HK-2 (cell line): ENCODE results near the gene RNASE1.
"Not testable (repeated sequence)": the region's sequence is repeated elsewhere in the genome, so short reads cannot be mapped to it uniquely, and the experiment has no call there.

Experiments
- DNase-seq: peaks from one replicate; pipeline ENCODE4 v3.0.0-alpha.2; 2018; ENCODE audit not compliant: unreplicated experiment

The RNASE1 gene

DNA sequence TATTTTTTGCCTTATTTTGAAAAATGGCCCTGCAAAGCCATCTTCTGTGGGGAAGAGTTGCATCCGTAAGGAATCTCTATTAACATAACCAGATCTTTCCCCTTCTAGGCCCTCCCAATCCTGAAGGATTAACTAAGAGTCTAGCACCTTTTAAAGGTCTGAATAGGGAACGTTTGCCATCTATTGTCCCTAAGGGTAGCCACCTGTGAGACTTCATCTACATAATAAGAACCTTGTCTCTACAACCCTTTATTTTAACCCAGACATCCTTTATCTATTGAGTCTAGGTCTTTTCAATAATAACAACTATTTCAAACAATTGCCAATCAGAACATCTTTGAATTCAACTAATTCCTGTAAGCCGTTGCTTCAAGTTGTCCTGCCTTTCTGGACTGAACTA, 30.0 kb downstream of the RNASE1 start:
- no peak for DNase-seq

GRCh38 chr14:20769421-20769820, 33.2 kb downstream of the RNASE1 start:
- no peak for DNase-seq

DNA sequence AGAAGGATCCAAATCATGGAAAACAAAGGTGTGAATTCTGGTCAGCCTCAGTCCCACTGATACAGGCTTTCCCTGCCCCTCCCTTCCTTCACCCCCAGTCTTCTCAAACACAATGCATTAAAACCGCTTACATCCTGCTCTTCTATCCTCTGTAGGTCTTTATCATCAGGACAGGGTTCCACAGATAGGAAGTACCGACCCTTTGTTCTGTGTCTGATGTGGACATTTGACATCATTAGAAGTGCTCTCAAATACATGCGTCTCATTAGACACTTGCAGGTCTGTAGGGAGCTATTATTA, 34.1 kb downstream of the RNASE1 start:
- no peak for DNase-seq

DNA sequence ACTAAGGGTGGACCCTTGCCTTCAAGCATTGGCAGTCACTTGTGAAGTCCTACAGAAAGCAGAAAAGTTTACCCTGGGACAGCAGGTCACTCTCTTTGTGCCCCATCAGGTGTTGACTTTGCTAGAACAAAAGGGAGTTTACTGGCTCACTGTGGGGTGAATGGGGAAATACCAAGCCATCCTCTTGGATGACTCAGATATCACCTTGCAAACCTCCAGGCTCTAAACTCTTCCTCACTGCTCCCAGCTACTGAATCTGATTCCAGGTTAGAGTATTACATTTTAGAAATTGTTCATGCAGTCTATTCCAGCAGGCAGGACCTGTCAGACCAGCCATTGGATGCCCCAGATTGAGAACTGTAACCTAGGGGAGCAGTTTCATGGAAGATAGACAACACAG, 41.7 kb downstream of the RNASE1 start:
- DNase-seq: no peak

- DNase-seq: not testable (repeated sequence)
Measured at GRCh38 chr14:20759465-20759864, 43.2 kb downstream of the RNASE1 start.

GRCh38 chr14:20757965-20758364, 44.7 kb downstream of the RNASE1 start:
- no peak for DNase-seq

DNA sequence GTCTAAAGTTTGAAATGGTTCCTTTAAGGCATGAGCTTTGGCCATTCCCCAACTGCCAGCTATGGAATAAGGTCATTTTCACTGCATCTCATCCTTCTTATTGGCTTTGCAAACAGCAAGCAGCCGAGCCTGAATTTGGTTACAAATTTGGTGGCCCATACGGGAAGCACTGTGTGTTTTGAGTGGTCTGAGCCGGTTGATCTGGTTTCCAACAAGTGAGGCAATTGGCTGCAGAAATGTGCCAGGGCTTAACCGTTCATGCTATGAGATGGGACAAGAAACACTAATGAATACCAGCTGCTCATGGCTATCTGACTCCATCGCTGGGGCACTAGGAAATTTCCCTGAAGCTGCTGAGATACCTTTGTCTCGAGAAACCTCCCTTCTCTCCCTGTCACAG, 47.6 kb downstream of the RNASE1 start:
- no peak for DNase-seq

GRCh38 chr14:20754308-20754707, 48.3 kb downstream of the RNASE1 start:
- DNase-seq: no peak

- no peak for DNase-seq
Measured at GRCh38 chr14:20751963-20752562, 50.6 kb downstream of the RNASE1 start.
